NB4 (cell line): Measurements from ENCODE around the gene NELL2.

ENCODE experiments used
- DNase-seq: peaks from one replicate; pipeline ENCODE4 v3.0.0; 2010; ENCODE audit warnings: low read depth
- H3K4me3 ChIP-seq: one replicate; pipeline ENCODE4 v1.5.1; 2011; ENCODE audit warnings: mild to moderate bottlenecking, low read depth, low read length, moderate library complexity
- CTCF ChIP-seq: IDR thresholded peaks from one replicate; pipeline ENCODE4 v1.5.1; 2012; ENCODE audit warnings: low read depth, low read length
- MAX ChIP-seq: IDR thresholded peaks from 2 replicates; pipeline ENCODE4 v1.6.1; 2011; ENCODE audit warnings: low read depth, low read length
- MYC ChIP-seq: IDR thresholded peaks from 2 replicates; pipeline ENCODE4 v1.6.1; 2011; ENCODE audit warnings: low read depth, low read length
- POLR2A ChIP-seq: IDR thresholded peaks from 2 replicates; pipeline ENCODE4 v1.6.1; 2011; ENCODE audit warnings: mild to moderate bottlenecking; ENCODE audit not compliant: insufficient read length; ENCODE audit errors: extremely low read depth

The NELL2 gene

GRCh38 chr12:44640427-44641190 lies 235.5 kb downstream of the NELL2 start:
- TF ChIP-seq MYC (no peak), CTCF (no peak), MAX (no peak), POLR2A (no peak)
- DNase-seq: no peak
- H3K4me3 ChIP-seq: no peak overlapping the region

- TF ChIP-seq POLR2A (no peak), CTCF (no peak), MYC (no peak), MAX (no peak)
- no peak for DNase-seq
- H3K4me3 ChIP-seq: no peak overlapping the region
These were observed 238.2 kb downstream of the NELL2 start for GRCh38 chr12:44637875-44638274.

GRCh38 chr12:44628180-44628579 lies 247.9 kb downstream of the NELL2 start:
- TF ChIP-seq CTCF (no peak), MAX (no peak), POLR2A (no peak), MYC (no peak)
- no peak for DNase-seq
- no peak overlapping the region for H3K4me3 ChIP-seq

- TF ChIP-seq POLR2A (no peak), CTCF (no peak), MAX (no peak)
- H3K4me3 ChIP-seq: no peak overlapping the region
- DNase-seq: no peak
These were observed 248.5 kb downstream of the NELL2 start for GRCh38 chr12:44627387-44628166.

- TF ChIP-seq CTCF (no peak), POLR2A (no peak), MYC (no peak)
- H3K4me3 ChIP-seq: no peak overlapping the region
- no peak for DNase-seq
These were observed 249.2 kb downstream of the NELL2 start for GRCh38 chr12:44626883-44627282.

- DNase-seq: no peak
- H3K4me3 ChIP-seq: no peak overlapping the region
- TF ChIP-seq POLR2A (no peak), MAX (no peak), CTCF (no peak), MYC (no peak)
These were observed 257.2 kb downstream of the NELL2 start for GRCh38 chr12:44618946-44619345.
